Calu3 (cell line): ENCODE measurements around the gene TMEM132D. TPM values are rescaled to one million over a fixed set of nuclear protein-coding genes. Genes with fewer than 3 reads are reported as not detected.

Source experiments
- BruUV-seq: library from RNA; stranded (reverse); fragments of 400-500 nt; replicated peaks from 2 replicates; lab custom pipeline; 2021; lab: Mats Ljungman, UMichigan
- CTCF ChIA-PET: fragments of 300-600 bp; sonication (Branson Sonifier 250); formaldehyde crosslinking; loops from one replicate; lab custom pipeline; 2022; ENCODE audit warnings: antibody characterized with exemption; lab: Charles Lee
- DNase-seq: peaks from one replicate; pipeline ENCODE4 v3.0.0; 2022
- H3K27ac Mint-ChIP-seq: one replicate; pipeline ENCODE4 v1.8.0; 2022; ENCODE audit warnings: mixed read lengths; ENCODE audit not compliant: unreplicated experiment
- H3K27me3 Mint-ChIP-seq: one replicate; pipeline ENCODE4 v1.8.0; 2022; ENCODE audit warnings: mixed read lengths; ENCODE audit not compliant: unreplicated experiment
- H3K36me3 Mint-ChIP-seq: one replicate; pipeline ENCODE4 v1.8.0; 2022; ENCODE audit warnings: mild to moderate bottlenecking, moderate library complexity, mixed read lengths; ENCODE audit not compliant: insufficient read depth, unreplicated experiment
- H3K4me1 Mint-ChIP-seq: one replicate; pipeline ENCODE4 v1.8.0; 2022; ENCODE audit warnings: mild to moderate bottlenecking, low read depth, mixed read lengths; ENCODE audit not compliant: unreplicated experiment
- H3K4me3 Mint-ChIP-seq: one replicate; pipeline ENCODE4 v1.8.0; 2022; ENCODE audit warnings: mild to moderate bottlenecking, low read depth, moderate library complexity, mixed read lengths; ENCODE audit not compliant: unreplicated experiment
- H3K9me3 Mint-ChIP-seq: one replicate; pipeline ENCODE4 v1.8.0; 2022; ENCODE audit warnings: low read depth, mixed read lengths; ENCODE audit not compliant: unreplicated experiment
- intact Hi-C: fragments of 100-400 bp; cut with micrococcal nuclease; formaldehyde crosslinking; loops from one replicate; pipeline ENCODE4 v1.10.0; 2022; ENCODE audit not compliant: unreplicated experiment
- total RNA-seq: library from RNA; stranded (reverse); gene quantifications from 2 replicates; pipeline ENCODE4 v1.2.3, GENCODE V29; 2022
- TF ChIP-seq, protein P1 (sequence below): fragments of 200-600 bp; IDR thresholded peaks from one replicate; pipeline ENCODE4 v1.8.0; 2022; ENCODE audit warnings: antibody characterized with exemption; ENCODE audit not compliant: unreplicated experiment

The TMEM132D gene
- total RNA-seq, 1 experiment from 2014 or later = not detected

DNA sequence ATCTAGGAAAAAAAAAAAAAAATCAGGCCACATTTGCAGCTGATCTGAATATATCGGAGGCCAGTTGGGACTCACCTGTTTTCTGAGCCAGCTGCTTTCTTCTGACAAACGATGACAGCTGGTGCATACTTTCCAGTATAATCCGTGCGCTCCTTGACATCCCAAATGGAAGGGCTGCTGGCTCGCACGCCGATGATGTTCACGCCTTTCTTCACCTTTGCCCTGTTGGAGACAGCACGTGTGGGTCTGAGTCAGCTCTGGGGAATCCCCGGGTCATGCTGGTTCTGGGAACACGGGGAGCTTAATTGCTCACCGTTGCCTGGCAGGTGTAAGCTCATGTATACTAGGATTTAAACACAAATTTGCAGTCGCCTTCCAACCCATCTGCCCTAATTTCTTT is 372.8 kb downstream of the TMEM132D start:
- no peaks in the 10 kb centered on the region for H3K4me1 Mint-ChIP-seq
- TF ChIP-seq, protein P1, sequence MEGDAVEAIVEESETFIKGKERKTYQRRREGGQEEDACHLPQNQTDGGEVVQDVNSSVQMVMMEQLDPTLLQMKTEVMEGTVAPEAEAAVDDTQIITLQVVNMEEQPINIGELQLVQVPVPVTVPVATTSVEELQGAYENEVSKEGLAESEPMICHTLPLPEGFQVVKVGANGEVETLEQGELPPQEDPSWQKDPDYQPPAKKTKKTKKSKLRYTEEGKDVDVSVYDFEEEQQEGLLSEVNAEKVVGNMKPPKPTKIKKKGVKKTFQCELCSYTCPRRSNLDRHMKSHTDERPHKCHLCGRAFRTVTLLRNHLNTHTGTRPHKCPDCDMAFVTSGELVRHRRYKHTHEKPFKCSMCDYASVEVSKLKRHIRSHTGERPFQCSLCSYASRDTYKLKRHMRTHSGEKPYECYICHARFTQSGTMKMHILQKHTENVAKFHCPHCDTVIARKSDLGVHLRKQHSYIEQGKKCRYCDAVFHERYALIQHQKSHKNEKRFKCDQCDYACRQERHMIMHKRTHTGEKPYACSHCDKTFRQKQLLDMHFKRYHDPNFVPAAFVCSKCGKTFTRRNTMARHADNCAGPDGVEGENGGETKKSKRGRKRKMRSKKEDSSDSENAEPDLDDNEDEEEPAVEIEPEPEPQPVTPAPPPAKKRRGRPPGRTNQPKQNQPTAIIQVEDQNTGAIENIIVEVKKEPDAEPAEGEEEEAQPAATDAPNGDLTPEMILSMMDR = no peak
- H3K9me3 Mint-ChIP-seq = peaks cover 16% of the 10 kb centered on the region
- CTCF ChIA-PET = no interaction called here
- no peaks in the 10 kb centered on the region for H3K36me3 Mint-ChIP-seq
- intact Hi-C loops = no loop called here
- no TSS peak for BruUV-seq
- no peak overlapping the region for H3K4me3 Mint-ChIP-seq
- H3K27me3 Mint-ChIP-seq = no peaks in the 10 kb centered on the region
- no peak overlapping the region for H3K27ac Mint-ChIP-seq
- DNase-seq = no peak

DNA sequence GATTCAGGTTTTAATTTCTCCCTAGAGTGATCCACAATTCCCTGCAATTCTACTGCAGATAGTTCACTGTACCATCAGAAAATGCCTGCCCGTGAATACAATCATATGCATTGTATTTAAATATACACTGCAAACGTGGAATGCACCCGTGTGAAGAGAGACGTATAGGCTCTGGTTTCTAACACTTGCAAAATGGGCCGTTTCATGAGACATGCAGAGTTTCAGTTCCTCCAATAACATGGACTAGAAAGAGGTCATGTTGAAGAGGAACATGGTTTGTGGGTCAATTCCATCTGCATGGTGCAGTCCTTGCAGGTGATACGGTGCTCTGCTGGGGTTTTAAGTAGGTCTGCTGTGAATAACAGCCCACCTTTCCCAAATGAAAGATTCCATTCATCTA is 373.3 kb downstream of the TMEM132D start:
- Mint-ChIP-seq H3K27me3 (no peaks in the 10 kb centered on the region), H3K36me3 (no peaks in the 10 kb centered on the region), H3K27ac (no peak overlapping the region), H3K9me3 (peaks cover 12% of the 10 kb centered on the region), H3K4me1 (no peaks in the 10 kb centered on the region), H3K4me3 (no peak overlapping the region)
- BruUV-seq = no TSS peak
- CTCF ChIA-PET = no interaction called here
- DNase-seq = no peak
- TF ChIP-seq, protein P1 = no peak
- intact Hi-C loops = no loop called here

DNA sequence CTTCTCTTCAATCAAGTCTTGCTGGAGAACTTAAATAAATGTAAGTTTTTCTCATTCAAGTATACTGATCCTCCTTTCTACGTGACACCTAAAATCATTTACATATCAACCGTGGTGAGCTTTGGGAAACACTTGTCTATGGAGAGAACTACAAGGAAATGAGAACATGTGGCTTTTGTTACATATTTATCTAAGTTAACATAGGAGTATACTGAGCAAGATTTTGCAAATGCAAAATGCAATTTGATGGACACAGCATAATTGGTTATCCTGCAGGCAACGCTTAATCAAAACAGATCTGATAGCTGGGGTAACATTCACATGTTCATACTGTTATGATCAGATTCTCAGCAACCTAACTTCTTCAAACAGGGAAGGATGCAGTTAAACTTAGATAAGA is 376.3 kb downstream of the TMEM132D start:
- H3K27me3 Mint-ChIP-seq = no peaks in the 10 kb centered on the region
- H3K27ac Mint-ChIP-seq = no peak overlapping the region
- peaks cover 14% of the 10 kb centered on the region for H3K9me3 Mint-ChIP-seq

DNA sequence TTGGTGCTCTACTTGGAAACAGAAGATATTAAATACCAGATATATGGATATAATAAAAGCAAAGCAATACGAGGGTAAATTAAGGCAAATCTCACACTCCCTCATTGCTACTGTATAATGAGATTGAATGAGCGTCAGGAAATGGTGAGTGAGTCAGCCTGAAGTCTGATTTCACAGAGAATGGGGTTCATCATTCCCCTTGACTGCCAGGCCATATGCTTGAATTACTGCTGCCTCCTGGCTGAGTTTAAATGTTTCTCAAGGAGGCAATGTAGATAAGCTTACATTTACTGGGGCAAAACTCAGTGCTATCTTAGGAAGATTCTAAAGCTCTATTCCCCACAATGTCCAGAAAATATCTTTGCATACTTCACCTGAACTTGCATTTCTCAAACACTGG is 380.2 kb downstream of the TMEM132D start:
- CTCF ChIA-PET = no interaction called here
- no peak overlapping the region for H3K4me3 Mint-ChIP-seq
- H3K4me1 Mint-ChIP-seq = no peaks in the 10 kb centered on the region
- no peak for DNase-seq
- H3K27me3 Mint-ChIP-seq = no peaks in the 10 kb centered on the region
- TF ChIP-seq, protein P1 = no peak
- no TSS peak for BruUV-seq
- intact Hi-C loops = no loop called here
- H3K27ac Mint-ChIP-seq = no peak overlapping the region
- H3K9me3 Mint-ChIP-seq = peaks cover 6% of the 10 kb centered on the region
- H3K36me3 Mint-ChIP-seq = no peaks in the 10 kb centered on the region

More for the DNA sequence above, 376.3 kb downstream of the TMEM132D start:
- no TSS peak for BruUV-seq
- DNase-seq = no peak
- CTCF ChIA-PET = no interaction called here
- intact Hi-C loops = no loop called here
- Mint-ChIP-seq H3K36me3 (no peaks in the 10 kb centered on the region), H3K4me1 (no peaks in the 10 kb centered on the region), H3K4me3 (no peak overlapping the region)
- TF ChIP-seq, protein P1 = no peak

DNA sequence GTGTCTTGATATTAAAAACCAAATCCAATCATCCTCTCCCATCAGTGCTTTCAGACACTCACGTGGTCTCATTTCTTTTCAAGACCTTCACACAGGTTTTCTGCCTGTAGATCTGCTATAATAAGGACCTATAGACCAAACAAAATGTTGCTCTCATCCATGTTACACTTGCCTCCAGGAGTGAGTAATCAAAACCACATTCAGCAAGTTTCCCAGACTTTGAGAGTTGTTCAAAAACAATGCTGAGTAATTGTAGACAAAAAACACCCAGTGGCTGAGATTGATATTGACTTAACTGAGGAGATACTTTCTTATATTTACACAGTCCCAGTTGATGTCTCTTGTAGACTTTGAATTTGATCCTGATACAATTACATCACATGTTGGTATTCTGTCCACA is 383.1 kb downstream of the TMEM132D start:
- CTCF ChIA-PET = no interaction called here
- Mint-ChIP-seq H3K36me3 (no peaks in the 10 kb centered on the region), H3K4me1 (no peaks in the 10 kb centered on the region), H3K9me3 (peaks cover 11% of the 10 kb centered on the region), H3K27me3 (no peaks in the 10 kb centered on the region), H3K4me3 (no peak overlapping the region), H3K27ac (no peak overlapping the region)
- intact Hi-C loops = no loop called here
- BruUV-seq = no TSS peak
- TF ChIP-seq, protein P1 = no peak
- no peak for DNase-seq
